NCI-H2227 (cell line): ENCODE data around the gene EXOSC10.
"Not testable (repeated sequence)": the region's sequence is repeated elsewhere in the genome, so short reads cannot be mapped to it uniquely, and the experiment has no call there.

Experiments
- DNase-seq: peaks from one replicate; lab custom pipeline; 2025; ENCODE audit not compliant: unreplicated experiment; lab: John Stamatoyannopoulos, UW

The EXOSC10 gene

DNA sequence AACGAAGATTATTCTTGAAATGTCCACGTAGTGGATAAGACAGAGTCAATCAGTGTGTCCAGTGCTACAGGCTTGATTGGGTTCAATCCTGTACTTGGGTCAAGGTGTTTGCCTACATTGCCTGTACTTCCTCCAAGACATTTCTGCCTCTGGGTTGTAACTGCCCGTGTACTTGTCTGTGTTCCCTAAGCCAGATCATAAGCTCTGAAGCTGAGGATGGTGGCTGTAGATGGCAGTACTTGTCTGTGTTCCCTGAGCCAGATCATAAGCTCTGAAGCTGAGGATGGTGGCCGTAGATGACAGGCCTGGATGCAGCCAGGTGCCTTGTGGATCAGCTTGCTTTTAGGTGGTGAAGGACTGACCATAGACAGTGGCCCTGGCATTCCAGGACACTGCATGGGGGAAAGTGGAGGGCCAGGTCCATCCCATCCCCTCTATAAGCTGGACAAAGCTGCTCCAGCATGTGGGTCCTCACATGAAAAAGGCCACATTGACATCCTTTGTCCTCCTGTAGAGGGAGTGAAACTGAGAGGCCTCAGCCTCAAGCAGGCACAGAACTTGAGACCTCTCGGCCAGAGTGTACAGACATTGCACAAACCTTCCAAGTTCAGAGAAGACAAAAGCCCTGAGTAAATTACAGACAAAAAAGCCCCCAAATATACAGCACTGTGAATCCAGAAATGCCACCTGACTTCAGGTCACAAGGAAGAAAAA, 37.9 kb downstream of the EXOSC10 start:
- no peak for DNase-seq

DNA sequence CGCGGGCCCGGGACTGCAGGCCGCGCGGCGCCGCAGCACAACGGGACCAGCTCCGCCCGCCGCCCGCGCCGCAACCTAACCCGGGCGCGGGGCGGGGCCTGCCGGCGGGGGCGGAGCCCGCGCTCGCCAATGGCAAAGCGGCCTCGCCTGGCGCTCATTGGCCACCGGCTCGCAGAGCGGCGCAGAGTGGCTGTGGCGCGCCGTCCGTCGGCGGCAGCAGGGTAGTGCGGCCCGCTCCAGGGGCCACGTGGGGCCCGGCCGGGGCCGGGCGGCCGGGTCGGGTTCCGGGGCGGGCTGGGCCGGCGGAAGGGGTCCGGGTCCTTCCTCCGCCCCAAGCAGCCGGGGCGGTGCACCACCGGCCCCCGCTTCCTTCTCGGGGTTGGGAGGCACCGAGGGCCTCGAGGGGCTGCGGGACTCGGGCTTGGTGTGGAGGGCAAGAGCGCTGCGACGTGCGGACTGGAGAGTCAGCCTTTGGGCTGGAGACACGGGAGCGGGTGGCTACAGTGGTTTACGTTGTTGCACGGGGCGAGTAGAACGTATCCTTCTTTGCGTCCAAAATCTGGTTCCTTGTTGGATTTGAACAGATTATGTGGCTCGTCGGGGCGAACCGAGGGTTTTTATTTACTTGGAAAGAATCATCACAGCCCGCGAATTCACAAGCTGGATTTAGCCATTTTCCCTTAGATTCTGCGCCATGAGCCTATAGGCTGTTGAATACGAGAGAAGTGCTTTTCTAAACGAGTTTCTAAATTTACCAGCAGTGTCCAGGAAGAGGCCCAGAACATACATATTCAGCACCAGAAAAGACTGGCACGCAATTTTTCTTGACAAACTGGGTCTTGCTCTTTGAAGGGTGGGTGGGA, 39.5 kb downstream of the EXOSC10 start, which contains the start of gene SRM:
TSS of gene SRM (minus strand) at position 51 of the 863 bp plus-strand sequence. CDS start 75 bp downstream, outside the sequence.
- peak; percentile 96 for DNase-seq

- peak; percentile 69 for DNase-seq
Observed at GRCh38 chr1:11059155-11059967, 40.3 kb downstream of the EXOSC10 start.

DNA sequence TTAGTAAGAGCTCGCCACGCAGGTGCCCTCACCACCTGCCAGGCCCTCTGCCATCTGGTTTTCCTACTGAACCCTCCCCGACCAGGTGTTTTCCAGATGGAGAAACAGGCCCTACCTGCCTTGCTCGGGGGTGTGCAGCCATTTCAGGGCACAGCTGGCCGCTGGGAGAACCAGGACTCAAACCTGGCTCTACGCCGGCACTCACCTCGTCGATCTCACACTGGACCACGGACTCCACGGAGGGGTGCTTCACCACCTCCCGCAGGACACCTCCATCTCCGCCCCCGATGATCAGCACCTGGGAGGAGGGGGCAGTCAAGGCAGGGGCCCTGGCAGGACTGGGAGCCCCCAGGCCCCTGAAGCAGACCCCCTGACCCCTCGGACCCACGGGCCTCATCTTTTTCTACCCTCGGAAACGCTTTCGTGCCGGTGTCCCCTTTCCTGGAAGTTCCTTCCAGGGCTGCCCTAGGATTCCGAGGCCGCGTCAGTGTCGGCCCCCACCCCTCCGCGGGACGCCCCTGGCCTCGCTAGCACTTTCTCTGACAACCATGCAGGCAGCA, 41.0 kb downstream of the EXOSC10 start:
- DNase-seq = no peak

- DNase-seq = no peak
Observed at GRCh38 chr1:11058026-11058425, 41.6 kb downstream of the EXOSC10 start.

- DNase-seq = no peak
Observed at GRCh38 chr1:11057477-11057876, 42.2 kb downstream of the EXOSC10 start.

GRCh38 chr1:11056504-11056903, 43.2 kb downstream of the EXOSC10 start:
- DNase-seq = no peak

- no peak for DNase-seq
Observed at GRCh38 chr1:11055676-11056075, 44.0 kb downstream of the EXOSC10 start.

DNA sequence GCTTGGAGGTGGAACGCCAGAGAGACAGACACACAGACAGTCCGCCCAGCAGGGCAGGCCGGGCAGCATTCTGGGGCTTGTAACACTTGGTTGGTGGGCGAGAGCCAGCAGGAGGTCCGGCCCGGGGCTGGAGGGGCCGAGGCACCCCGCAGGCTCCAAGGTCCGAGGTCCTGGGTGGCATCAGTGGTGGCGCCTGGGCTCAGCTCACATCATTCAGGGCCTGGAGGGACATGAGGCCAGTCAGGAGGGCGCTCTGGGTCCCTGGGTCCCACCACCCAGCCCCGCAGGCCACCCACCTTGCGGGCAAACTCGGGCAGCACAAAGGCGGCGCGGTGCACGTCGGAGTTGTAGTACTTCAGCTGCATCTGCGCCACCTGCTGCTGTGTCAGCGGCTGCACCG, 45.0 kb downstream of the EXOSC10 start:
- DNase-seq = no peak

DNA sequence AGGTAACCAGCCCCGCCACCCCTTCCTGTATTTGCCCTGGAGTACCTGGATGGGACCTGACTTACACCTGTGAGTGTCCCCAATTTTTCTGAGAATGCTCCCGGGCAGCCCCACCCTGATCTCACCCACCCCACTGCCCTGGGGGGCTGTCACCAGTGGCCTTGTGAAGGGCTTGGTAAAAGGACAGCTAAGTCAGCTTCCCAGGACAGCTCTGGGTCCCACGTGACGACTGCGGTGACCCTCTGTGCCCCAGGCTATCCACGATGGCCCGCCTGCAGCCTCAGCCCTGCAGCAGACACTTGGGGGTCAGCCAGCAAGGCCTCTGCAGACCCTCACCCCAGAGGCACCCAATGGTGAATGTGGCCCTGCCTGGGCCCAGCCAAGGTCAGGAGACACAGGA, 45.5 kb downstream of the EXOSC10 start:
- DNase-seq = no peak

- no peak for DNase-seq
Observed at GRCh38 chr1:11053758-11054137, 45.9 kb downstream of the EXOSC10 start.

GRCh38 chr1:11052839-11053757, 46.6 kb downstream of the EXOSC10 start:
- no peak for DNase-seq

DNA sequence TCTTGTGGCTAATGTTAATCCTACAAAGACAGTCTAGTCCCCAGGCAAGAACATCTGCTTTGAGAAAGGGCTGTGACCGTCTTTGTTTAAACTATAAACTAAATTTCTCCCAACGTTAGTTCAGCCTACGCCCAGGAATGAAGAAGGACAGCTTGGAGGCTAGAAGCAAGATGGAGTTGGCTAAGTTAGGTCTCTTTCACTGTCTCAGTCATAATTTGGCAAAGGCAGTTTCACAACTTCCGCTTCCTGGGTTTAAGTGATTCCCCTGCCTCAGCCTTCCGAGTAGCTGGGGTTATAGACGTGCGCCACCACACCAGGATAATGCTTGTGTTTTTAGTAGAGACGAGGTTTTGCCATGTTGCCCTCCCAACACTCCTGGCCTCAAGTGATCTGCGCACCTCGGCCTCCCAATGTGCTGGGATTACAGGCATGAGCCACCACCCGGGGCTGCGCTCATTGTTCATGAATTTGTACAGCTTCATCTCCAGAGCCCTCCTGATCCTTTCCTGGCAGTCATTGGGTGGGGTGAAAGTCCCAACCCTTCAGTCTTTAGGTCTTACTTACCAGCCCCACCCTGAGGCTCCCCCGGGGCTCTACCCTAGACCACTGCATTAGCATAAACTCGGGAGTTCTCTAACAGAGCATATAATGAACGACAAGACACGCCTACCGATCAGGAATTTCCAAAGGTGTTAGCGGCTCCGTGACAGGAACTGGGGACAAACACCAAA, 47.7 kb downstream of the EXOSC10 start:
- no peak for DNase-seq

GRCh38 chr1:11051121-11051520, 48.5 kb downstream of the EXOSC10 start:
- DNase-seq = not testable (repeated sequence)

GRCh38 chr1:11046625-11047365, 52.9 kb downstream of the EXOSC10 start, which contains the start of gene MASP2:
MASP2 (minus strand) TSS chr1:11047239; CDS start chr1:11047207, 32 bp downstream.
- no peak for DNase-seq

- no peak for DNase-seq
Observed at GRCh38 chr1:11046270-11046566, 53.5 kb downstream of the EXOSC10 start.

DNA sequence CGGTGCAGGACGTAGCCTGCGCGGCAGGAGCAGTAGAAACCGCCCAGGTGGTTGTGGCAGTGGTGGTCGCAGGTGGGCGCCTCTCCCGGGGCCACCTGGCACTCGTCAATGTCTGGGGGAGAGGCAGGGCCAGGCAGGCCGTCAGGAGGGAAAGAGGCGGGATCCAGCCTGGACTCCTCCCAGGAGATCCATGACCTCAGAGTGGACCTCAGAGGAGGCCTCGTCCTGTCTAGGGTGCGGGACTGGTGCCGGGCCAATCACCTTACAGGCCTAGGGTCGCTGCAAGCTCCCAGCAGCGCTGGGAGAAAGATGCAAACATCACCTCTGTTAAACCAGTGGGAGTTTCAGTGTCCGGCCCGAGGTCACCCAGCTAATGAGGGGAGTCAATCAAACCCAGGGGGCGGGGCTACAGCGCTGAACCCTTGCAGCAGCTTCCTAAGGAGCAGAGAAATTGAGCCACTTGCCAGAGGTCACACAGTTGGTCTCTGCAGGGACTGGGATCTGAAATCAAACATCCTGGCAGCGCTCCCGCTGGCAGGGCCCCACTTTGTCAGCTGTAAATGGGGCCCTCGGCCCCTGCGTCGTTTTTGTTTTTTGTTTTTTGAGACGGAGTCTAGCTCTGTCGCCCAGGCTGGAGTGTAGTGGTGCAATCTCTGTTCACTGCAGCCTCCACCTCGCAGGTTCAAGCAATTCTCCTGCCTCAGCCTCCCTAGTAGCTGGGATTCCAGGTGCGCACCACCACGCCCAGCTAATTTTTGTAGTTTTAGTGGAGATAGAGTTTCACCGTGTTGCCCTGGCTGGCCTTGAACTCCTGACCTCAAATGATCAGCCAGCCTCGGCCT, 54.0 kb downstream of the EXOSC10 start:
- no peak for DNase-seq
